Keratinocyte (primary cell): ENCODE measurements around the gene TMEM132C.

Source experiments
- EZH2 ChIP-seq: IDR thresholded peaks from one replicate; pipeline ENCODE4 v1.6.1; 2012; ENCODE audit warnings: inconsistent platforms, mild to moderate bottlenecking, low read length, moderate library complexity
- TF ChIP-seq, protein P1 (sequence below), 3 experiments: IDR thresholded peaks in 1 of 3; conservative IDR thresholded peaks in 1 of 3; optimal IDR thresholded peaks in 1 of 3; 2 replicates in 2 of 3; 3 replicates in 1 of 3; pipeline versions ENCODE3 to v1.5.1; 2011; ENCODE audit warnings: low read length in 3 of 3, mild to moderate bottlenecking in 3 of 3, moderate library complexity in 2 of 3, control low read depth in 1 of 3, inconsistent platforms in 1 of 3; ENCODE audit not compliant: insufficient read depth in 2 of 3; ENCODE audit errors: extremely low read depth in 1 of 3

DNA sequence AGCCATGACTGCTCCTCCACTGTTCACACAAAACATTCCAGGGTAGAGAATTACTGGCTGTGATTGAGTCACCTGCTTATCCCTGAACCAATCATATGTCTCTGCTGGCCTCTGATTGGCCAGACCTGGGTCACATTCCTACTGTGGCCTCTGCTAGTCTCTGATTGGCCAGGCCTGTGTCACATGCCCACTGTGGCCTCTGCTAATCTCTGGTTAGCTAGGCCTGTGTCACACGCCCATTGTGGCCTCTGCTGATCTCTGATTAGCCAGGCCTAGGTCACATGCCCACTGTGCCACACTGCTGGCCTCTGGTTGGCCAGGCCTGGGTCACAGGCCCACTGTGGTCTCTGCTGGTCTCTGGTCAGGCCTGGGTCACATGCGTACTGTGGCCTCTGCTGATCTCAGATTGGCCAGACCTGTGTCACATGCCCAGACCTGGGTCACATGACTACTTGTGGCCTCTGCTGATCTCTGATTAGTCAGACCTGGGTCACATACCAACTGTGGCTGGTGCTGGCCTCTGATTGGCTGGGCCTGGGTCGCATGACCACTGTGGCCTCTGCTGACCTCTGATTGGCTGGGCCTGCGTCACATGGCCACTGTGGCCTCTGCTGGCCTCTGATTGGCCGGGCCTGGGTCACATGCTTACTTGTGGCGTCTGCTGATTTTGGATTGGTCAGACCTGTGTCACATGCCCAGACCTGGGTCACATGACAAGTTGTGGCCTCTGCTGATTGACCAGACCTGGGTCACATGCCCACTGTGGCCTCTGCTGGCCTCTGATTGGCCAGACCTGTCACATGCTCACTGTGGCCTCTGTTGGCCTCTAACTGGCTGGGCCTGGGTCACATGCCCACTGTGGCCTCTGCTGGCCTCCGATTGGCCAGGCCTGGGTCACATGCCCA is 305.2 kb downstream of the TMEM132C start:
- TF ChIP-seq, protein P1, sequence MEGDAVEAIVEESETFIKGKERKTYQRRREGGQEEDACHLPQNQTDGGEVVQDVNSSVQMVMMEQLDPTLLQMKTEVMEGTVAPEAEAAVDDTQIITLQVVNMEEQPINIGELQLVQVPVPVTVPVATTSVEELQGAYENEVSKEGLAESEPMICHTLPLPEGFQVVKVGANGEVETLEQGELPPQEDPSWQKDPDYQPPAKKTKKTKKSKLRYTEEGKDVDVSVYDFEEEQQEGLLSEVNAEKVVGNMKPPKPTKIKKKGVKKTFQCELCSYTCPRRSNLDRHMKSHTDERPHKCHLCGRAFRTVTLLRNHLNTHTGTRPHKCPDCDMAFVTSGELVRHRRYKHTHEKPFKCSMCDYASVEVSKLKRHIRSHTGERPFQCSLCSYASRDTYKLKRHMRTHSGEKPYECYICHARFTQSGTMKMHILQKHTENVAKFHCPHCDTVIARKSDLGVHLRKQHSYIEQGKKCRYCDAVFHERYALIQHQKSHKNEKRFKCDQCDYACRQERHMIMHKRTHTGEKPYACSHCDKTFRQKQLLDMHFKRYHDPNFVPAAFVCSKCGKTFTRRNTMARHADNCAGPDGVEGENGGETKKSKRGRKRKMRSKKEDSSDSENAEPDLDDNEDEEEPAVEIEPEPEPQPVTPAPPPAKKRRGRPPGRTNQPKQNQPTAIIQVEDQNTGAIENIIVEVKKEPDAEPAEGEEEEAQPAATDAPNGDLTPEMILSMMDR (optimal IDR thresholded peaks at IDR 0.05 in 1 of 3, IDR thresholded peaks at IDR 0.05 in 1 of 3, conservative IDR thresholded peaks at IDR 0.05 in 1 of 3; ENCODE audit: extremely low read depth in 1 of 3, insufficient read depth in 2 of 3, low read length in 3 of 3) = no peak
- TF ChIP-seq EZH2 = no peak
